Measurements from ENCODE around the gene RRAGD. TPM values are rescaled to one million over a fixed set of nuclear protein-coding genes. Genes with fewer than 3 reads are reported as not detected.

Gene RRAGD
- total RNA-seq, 2 donors from 2014 or later = 0.95 to 2.0 TPM

DNA sequence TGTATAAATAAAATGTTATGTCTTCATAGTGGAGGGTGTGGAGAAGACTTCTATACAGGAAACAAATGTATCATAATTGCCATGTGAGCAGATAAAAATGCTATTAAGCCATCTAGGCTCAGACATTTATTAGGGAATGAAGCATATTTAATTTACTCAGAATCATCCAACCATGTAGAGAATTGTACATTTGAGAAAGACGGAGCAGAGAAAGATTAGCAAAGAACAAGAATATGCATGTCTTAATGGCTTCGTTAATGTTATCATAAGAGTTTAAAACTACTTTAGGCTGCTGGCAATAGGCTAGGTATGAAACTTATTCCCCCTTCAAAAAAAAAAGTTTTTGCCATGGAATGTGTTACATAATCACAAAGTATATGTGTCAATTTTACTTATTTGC lies 26.9 kb upstream of the RRAGD start:
- Mint-ChIP-seq H3K27me3 (ENCODE audit: insufficient read depth) (peaks cover 16% of the 10 kb centered on the region), H3K9me3 (peaks cover 2% of the 10 kb centered on the region)
- TF ChIP-seq, protein P1, sequence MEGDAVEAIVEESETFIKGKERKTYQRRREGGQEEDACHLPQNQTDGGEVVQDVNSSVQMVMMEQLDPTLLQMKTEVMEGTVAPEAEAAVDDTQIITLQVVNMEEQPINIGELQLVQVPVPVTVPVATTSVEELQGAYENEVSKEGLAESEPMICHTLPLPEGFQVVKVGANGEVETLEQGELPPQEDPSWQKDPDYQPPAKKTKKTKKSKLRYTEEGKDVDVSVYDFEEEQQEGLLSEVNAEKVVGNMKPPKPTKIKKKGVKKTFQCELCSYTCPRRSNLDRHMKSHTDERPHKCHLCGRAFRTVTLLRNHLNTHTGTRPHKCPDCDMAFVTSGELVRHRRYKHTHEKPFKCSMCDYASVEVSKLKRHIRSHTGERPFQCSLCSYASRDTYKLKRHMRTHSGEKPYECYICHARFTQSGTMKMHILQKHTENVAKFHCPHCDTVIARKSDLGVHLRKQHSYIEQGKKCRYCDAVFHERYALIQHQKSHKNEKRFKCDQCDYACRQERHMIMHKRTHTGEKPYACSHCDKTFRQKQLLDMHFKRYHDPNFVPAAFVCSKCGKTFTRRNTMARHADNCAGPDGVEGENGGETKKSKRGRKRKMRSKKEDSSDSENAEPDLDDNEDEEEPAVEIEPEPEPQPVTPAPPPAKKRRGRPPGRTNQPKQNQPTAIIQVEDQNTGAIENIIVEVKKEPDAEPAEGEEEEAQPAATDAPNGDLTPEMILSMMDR (conservative IDR thresholded peaks at IDR 0.05) = no peak

DNA sequence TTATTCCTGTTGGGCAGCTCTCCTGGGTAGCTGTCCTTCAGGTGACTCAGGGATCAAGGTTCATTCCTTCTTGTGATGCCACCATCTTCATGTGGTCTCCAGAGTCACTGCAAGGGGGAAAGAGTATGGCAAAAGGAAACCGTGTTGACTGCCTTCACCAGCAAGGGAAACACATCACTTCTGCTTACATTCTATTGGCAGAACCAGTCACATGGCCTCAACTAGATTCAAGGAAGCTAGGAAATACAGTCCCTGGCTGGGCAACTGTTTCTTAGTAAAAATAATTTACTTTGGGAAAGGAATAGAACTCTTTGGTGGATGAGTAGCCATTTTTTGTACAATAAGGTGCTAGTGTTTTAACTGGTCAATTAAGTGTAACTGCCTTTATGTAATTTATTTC lies 26.2 kb upstream of the RRAGD start:
- Mint-ChIP-seq H3K27ac (no peak overlapping the region), H3K36me3 (ENCODE audit: low read depth) (peaks cover 19% of the 10 kb centered on the region), H3K9me3 (peaks cover 2% of the 10 kb centered on the region), H3K4me1 (peaks cover 37% of the 10 kb centered on the region), H3K4me3 (no peak overlapping the region), H3K27me3 (ENCODE audit: insufficient read depth) (peaks cover 19% of the 10 kb centered on the region)
- peaks cover 40% of the 10 kb centered on the region for H3K36me3 ChIP-seq (ENCODE audit: control insufficient read depth, insufficient read depth, low read length)
- TF ChIP-seq, protein P1 (conservative IDR thresholded peaks at IDR 0.05) = no peak
- WGBS, 2 experiments (ENCODE audit: insufficient coverage in 1 of 2, insufficient read length in 1 of 2) = 94 to 100% methylated on average over 1 of the region's 1 CpG
- no peaks in the 10 kb centered on the region for H3K27me3 ChIP-seq (ENCODE audit: control insufficient read depth, insufficient read depth, low read length, poor library complexity, severe bottlenecking)
- no peak for DNase-seq
- H3K4me3 ChIP-seq (ENCODE audit: low read length) = no peak overlapping the region
- no peak overlapping the region for H3K9ac ChIP-seq (ENCODE audit: extremely low read depth, low read length, poor library complexity, severe bottlenecking)
- H3K4me1 ChIP-seq (ENCODE audit: control insufficient read depth, insufficient read depth, low read length) = no peaks in the 10 kb centered on the region
- H3K9me3 ChIP-seq (ENCODE audit: control insufficient read depth, low read length) = peaks cover 6% of the 10 kb centered on the region
- H3K27ac ChIP-seq (ENCODE audit: low read depth, low read length) = no peak overlapping the region

More for the DNA sequence above, 26.9 kb upstream of the RRAGD start:
- Histone ChIP-seq H3K9ac (ENCODE audit: extremely low read depth, low read length, poor library complexity, severe bottlenecking) (no peak overlapping the region), H3K27ac (ENCODE audit: low read depth, low read length) (no peak overlapping the region), H3K4me1 (ENCODE audit: control insufficient read depth, insufficient read depth, low read length) (no peaks in the 10 kb centered on the region), H3K9me3 (ENCODE audit: control insufficient read depth, low read length) (peaks cover 6% of the 10 kb centered on the region), H3K4me3 (ENCODE audit: low read length) (no peak overlapping the region), H3K36me3 (ENCODE audit: control insufficient read depth, insufficient read depth, low read length) (peaks cover 40% of the 10 kb centered on the region), H3K27me3 (ENCODE audit: control insufficient read depth, insufficient read depth, low read length, poor library complexity, severe bottlenecking) (no peaks in the 10 kb centered on the region)
- no peak for DNase-seq
- Mint-ChIP-seq H3K36me3 (ENCODE audit: low read depth) (peaks cover 19% of the 10 kb centered on the region), H3K4me3 (no peak overlapping the region), H3K27ac (no peak overlapping the region), H3K4me1 (peaks cover 33% of the 10 kb centered on the region)
- WGBS, 2 experiments (ENCODE audit: insufficient coverage in 1 of 2, insufficient read length in 1 of 2) = 94 to 100% methylated on average over 2 of the region's 2 CpGs

DNA sequence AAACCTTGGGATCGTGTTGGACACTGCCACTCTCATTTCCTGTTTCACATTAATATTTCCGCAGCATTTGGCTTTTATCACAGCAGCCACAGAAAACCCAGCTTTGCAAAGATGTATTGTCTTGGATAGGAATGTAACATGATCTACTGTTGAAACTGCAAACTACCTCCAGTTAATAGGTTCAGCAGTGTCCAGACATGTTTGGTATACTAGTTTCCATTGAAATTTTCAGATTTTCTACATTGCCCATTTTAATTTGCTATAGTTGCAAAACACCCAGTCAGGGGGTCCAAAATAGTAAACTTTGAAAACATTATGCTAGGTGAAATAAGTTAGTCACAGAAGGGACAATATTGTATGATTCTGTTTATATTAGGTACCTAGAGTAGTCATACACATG lies 24.2 kb upstream of the RRAGD start:
- Histone ChIP-seq H3K9me3 (ENCODE audit: control insufficient read depth, low read length) (peaks cover 6% of the 10 kb centered on the region), H3K4me3 (ENCODE audit: low read length) (peak overlapping the region; percentile 88), H3K36me3 (ENCODE audit: control insufficient read depth, insufficient read depth, low read length) (peaks cover 39% of the 10 kb centered on the region), H3K9ac (ENCODE audit: extremely low read depth, low read length, poor library complexity, severe bottlenecking) (no peak overlapping the region), H3K27ac (ENCODE audit: low read depth, low read length) (no peak overlapping the region), H3K27me3 (ENCODE audit: control insufficient read depth, insufficient read depth, low read length, poor library complexity, severe bottlenecking) (no peaks in the 10 kb centered on the region), H3K4me1 (ENCODE audit: control insufficient read depth, insufficient read depth, low read length) (no peaks in the 10 kb centered on the region)
- Mint-ChIP-seq H3K4me1 (peaks cover 35% of the 10 kb centered on the region), H3K4me3 (no peak overlapping the region), H3K27me3 (ENCODE audit: insufficient read depth) (peaks cover 31% of the 10 kb centered on the region), H3K36me3 (ENCODE audit: low read depth) (peaks cover 16% of the 10 kb centered on the region), H3K27ac (no peak overlapping the region), H3K9me3 (no peaks in the 10 kb centered on the region)
- WGBS, 2 experiments (ENCODE audit: insufficient coverage in 1 of 2, insufficient read length in 1 of 2) = 97% methylated on average over 2 of the region's 2 CpGs; no CpG with 5 or more reads in 1 of the 2 experiments
- no peak for DNase-seq
- TF ChIP-seq, protein P1 (conservative IDR thresholded peaks at IDR 0.05) = no peak
